ENCODE data around the gene TMC1.
A peak's percentile ranks its signal among the peaks of the same experiment; 100 is the strongest.

TMC1 gene

GRCh38 chr9:72596451-72597180, 75.2 kb downstream of the TMC1 start:
- TF ChIP-seq POLR2A (IDR thresholded peaks at IDR 0.05; ENCODE audit: extremely low read depth, insufficient read length) (no peak), CTCF (IDR thresholded peaks at IDR 0.05; ENCODE audit: low read depth, low read length) (no peak), MYC (IDR thresholded peaks at IDR 0.05; ENCODE audit: low read depth, low read length) (no peak), MAX (IDR thresholded peaks at IDR 0.05; ENCODE audit: low read depth, low read length) (no peak)
- DNase-seq (ENCODE audit: low read depth) = peak; percentile 42
- H3K4me3 ChIP-seq (ENCODE audit: low read depth, low read length) = no peak overlapping the region

GRCh38 chr9:72597181-72597517, 75.7 kb downstream of the TMC1 start:
- DNase-seq (ENCODE audit: low read depth) = peak; percentile 34
- H3K4me3 ChIP-seq (ENCODE audit: low read depth, low read length) = no peak overlapping the region
- TF ChIP-seq MAX (IDR thresholded peaks at IDR 0.05; ENCODE audit: low read depth, low read length) (no peak), POLR2A (IDR thresholded peaks at IDR 0.05; ENCODE audit: extremely low read depth, insufficient read length) (no peak), CTCF (IDR thresholded peaks at IDR 0.05; ENCODE audit: low read depth, low read length) (no peak), MYC (IDR thresholded peaks at IDR 0.05; ENCODE audit: low read depth, low read length) (no peak)

- TF ChIP-seq POLR2A (IDR thresholded peaks at IDR 0.05; ENCODE audit: extremely low read depth, insufficient read length) = no peak
- TF ChIP-seq CTCF (IDR thresholded peaks at IDR 0.05; ENCODE audit: low read depth, low read length) = no peak
- no peak for TF ChIP-seq MAX (IDR thresholded peaks at IDR 0.05; ENCODE audit: low read depth, low read length)
- TF ChIP-seq MYC (IDR thresholded peaks at IDR 0.05; ENCODE audit: low read depth, low read length) = no peak
- no peak overlapping the region for H3K4me3 ChIP-seq (ENCODE audit: low read depth, low read length)
- DNase-seq (ENCODE audit: low read depth) = no peak
These were observed 76.2 kb downstream of the TMC1 start for GRCh38 chr9:72597601-72598000.

- TF ChIP-seq CTCF (IDR thresholded peaks at IDR 0.05; ENCODE audit: low read depth, low read length) (no peak), POLR2A (IDR thresholded peaks at IDR 0.05; ENCODE audit: extremely low read depth, insufficient read length) (no peak), MYC (IDR thresholded peaks at IDR 0.05; ENCODE audit: low read depth, low read length) (no peak), MAX (IDR thresholded peaks at IDR 0.05; ENCODE audit: low read depth, low read length) (no peak)
- DNase-seq (ENCODE audit: low read depth) = no peak
- H3K4me3 ChIP-seq (ENCODE audit: low read depth, low read length) = no peak overlapping the region
These were observed 77.2 kb downstream of the TMC1 start for GRCh38 chr9:72598639-72599038.

GRCh38 chr9:72599874-72600534, 78.6 kb downstream of the TMC1 start:
- no peak overlapping the region for H3K4me3 ChIP-seq (ENCODE audit: low read depth, low read length)
- TF ChIP-seq MYC (IDR thresholded peaks at IDR 0.05; ENCODE audit: low read depth, low read length) = no peak
- no peak for DNase-seq (ENCODE audit: low read depth)

- no peak for DNase-seq (ENCODE audit: low read depth)
- no peak overlapping the region for H3K4me3 ChIP-seq (ENCODE audit: low read depth, low read length)
- TF ChIP-seq CTCF (IDR thresholded peaks at IDR 0.05; ENCODE audit: low read depth, low read length) = no peak
- no peak for TF ChIP-seq MAX (IDR thresholded peaks at IDR 0.05; ENCODE audit: low read depth, low read length)
- no peak for TF ChIP-seq POLR2A (IDR thresholded peaks at IDR 0.05; ENCODE audit: extremely low read depth, insufficient read length)
- no peak for TF ChIP-seq MYC (IDR thresholded peaks at IDR 0.05; ENCODE audit: low read depth, low read length)
These were observed 79.3 kb downstream of the TMC1 start for GRCh38 chr9:72600671-72601070.

All from NB4 (cell line).